HL-60 (cell line): Measurements from ENCODE around the gene TUBA1B.

Experiments used
- CTCF ChIP-seq: IDR thresholded peaks from one replicate; pipeline ENCODE4 v1.5.1; 2011; ENCODE audit warnings: low read length, control low read depth, inconsistent platforms; ENCODE audit not compliant: insufficient read depth
- POLR2AphosphoS5 ChIP-seq: IDR thresholded peaks from 2 replicates; pipeline ENCODE4 v1.6.1; 2012; ENCODE audit warnings: low read depth

GRCh38 chr12:49131051-49131893 lies at the start of gene TUBA1B:
- TF ChIP-seq CTCF: no peak
- peak; percentile 96 for TF ChIP-seq POLR2AphosphoS5
